Endothelial cell of umbilical vein (primary cell): ENCODE data around the gene DIPK1A. TPM values are rescaled to one million over a fixed set of nuclear protein-coding genes. Genes with fewer than 3 reads are reported as not detected.

Experiments used
- BruUV-seq: library from RNA; stranded (reverse); fragments of 400-500 nt; replicated peaks from 2 replicates; lab custom pipeline; 2021; lab: Mats Ljungman, UMichigan
- CTCF ChIA-PET: fragments of 300-600, 350-600 bp; sonication (Branson Sonifier 250); formaldehyde crosslinking; loops from one replicate; lab custom pipeline; 2021; ENCODE audit warnings: antibody characterized with exemption, inconsistent platforms; lab: Charles Lee
- POLR2A ChIA-PET: fragments of 300-600, 350-600 bp; sonication (Branson Sonifier 250); formaldehyde crosslinking; loops from one replicate; lab custom pipeline; 2021; ENCODE audit warnings: antibody characterized with exemption, inconsistent platforms; lab: Charles Lee
- DNase-seq: peaks from one replicate; pipeline ENCODE4 v3.0.0-alpha.2; 2011; ENCODE audit warnings: low read depth, low spot score
- FAIRE-seq: peaks from 2 replicates; lab custom pipeline; 2011; peaks lifted over from hg19 to GRCh38; lab: Jason Lieb, UNC
- H2AFZ ChIP-seq: 2 replicates; pipeline ENCODE4 v1.6.0; 2012; ENCODE audit warnings: low read depth, low read length, control low read depth, inconsistent platforms
- H3K27ac ChIP-seq: 2 replicates; pipeline ENCODE4 v1.5.1; 2011; ENCODE audit warnings: low read depth, mild to moderate bottlenecking, control low read depth, low read length, moderate library complexity; ENCODE audit not compliant: insufficient read depth
- H3K27me3 ChIP-seq, 2 experiments: 2 replicates each; pipeline versions ENCODE4 v1.6.0 to v1.6.1; 2011; ENCODE audit warnings: low read length in 2 of 2, mixed read lengths in 1 of 2; ENCODE audit not compliant: control insufficient read depth in 2 of 2, insufficient read depth in 2 of 2
- H3K36me3 ChIP-seq, 2 experiments: 2 replicates in 1 of 2; 3 replicates in 1 of 2; pipeline ENCODE4 v1.5.1; 2011; ENCODE audit warnings: low read length in 2 of 2, mild to moderate bottlenecking in 1 of 2, moderate library complexity in 1 of 2; ENCODE audit not compliant: control insufficient read depth in 2 of 2, insufficient read depth in 2 of 2; ENCODE audit errors: extremely low read depth in 1 of 2
- H3K4me1 ChIP-seq: 3 replicates; pipeline ENCODE4 v1.5.1; 2011; ENCODE audit warnings: mild to moderate bottlenecking, low read length; ENCODE audit not compliant: control insufficient read depth, insufficient read depth; ENCODE audit errors: extremely low read depth
- H3K4me2 ChIP-seq: 2 replicates; pipeline ENCODE4 v1.6.1; 2011; ENCODE audit warnings: low read length, control low read depth, mixed read lengths; ENCODE audit not compliant: insufficient read depth
- H3K4me3 ChIP-seq, 3 experiments: fragments of 200-600 bp in 1 of 3; sonication (generic), shearing (Covaris generic) in 1 of 3; replicated peaks in 1 of 3; 2 replicates each; pipeline ENCODE4 v1.5.1; 2011 to 2016; ENCODE audit warnings: control low read depth in 3 of 3, low read length in 3 of 3, mild to moderate bottlenecking in 2 of 3, inconsistent platforms in 1 of 3, low read depth in 1 of 3, moderate library complexity in 1 of 3; ENCODE audit not compliant: insufficient read depth in 1 of 3
- H3K79me2 ChIP-seq: 2 replicates; pipeline ENCODE4 v1.6.0; 2012; ENCODE audit warnings: low read length, inconsistent platforms; ENCODE audit not compliant: control insufficient read depth, insufficient read depth
- H3K9ac ChIP-seq: replicated peaks from 2 replicates; pipeline ENCODE3; 2011; ENCODE audit warnings: low read length, control low read depth; ENCODE audit not compliant: insufficient read depth; ENCODE audit errors: extremely low read depth
- H3K9me1 ChIP-seq: replicated peaks from 3 replicates; pipeline ENCODE4 v1.6.0; 2011; ENCODE audit warnings: mild to moderate bottlenecking, low read length; ENCODE audit not compliant: control insufficient read depth, insufficient read depth; ENCODE audit errors: extremely low read depth
- H3K9me3 ChIP-seq: replicated peaks from 2 replicates; pipeline ENCODE4 v1.5.1; 2012; ENCODE audit warnings: low read length, inconsistent platforms; ENCODE audit not compliant: control insufficient read depth, insufficient read depth
- H4K20me1 ChIP-seq: replicated peaks from 2 replicates; pipeline ENCODE3; 2011; ENCODE audit warnings: mild to moderate bottlenecking, low read length; ENCODE audit not compliant: control insufficient read depth, insufficient read depth; ENCODE audit errors: extremely low read depth
- EZH2 ChIP-seq: IDR thresholded peaks from 2 replicates; pipeline ENCODE4 v1.6.1; 2012; ENCODE audit warnings: borderline replicate concordance, low read depth, mild to moderate bottlenecking, moderate library complexity, low read length, inconsistent platforms; ENCODE audit not compliant: severe bottlenecking
- FOS ChIP-seq: IDR thresholded peaks from 2 replicates; pipeline ENCODE4 v1.6.1; 2011; ENCODE audit warnings: mild to moderate bottlenecking, low read length, moderate library complexity, borderline replicate concordance; ENCODE audit not compliant: insufficient read depth
- GATA2 ChIP-seq: IDR thresholded peaks from 2 replicates; pipeline ENCODE4 v1.7.0; 2011; ENCODE audit warnings: low read depth, mild to moderate bottlenecking, moderate library complexity, mixed read lengths, low read length; ENCODE audit not compliant: insufficient read length, insufficient read depth
- JUN ChIP-seq: IDR thresholded peaks from 2 replicates; pipeline ENCODE4 v1.6.1; 2011; ENCODE audit warnings: borderline replicate concordance, low read depth; ENCODE audit not compliant: insufficient read length, insufficient read depth
- MYC ChIP-seq: IDR thresholded peaks from one replicate; pipeline ENCODE4 v1.6.1; 2011; ENCODE audit warnings: mild to moderate bottlenecking, low read depth, low read length
- POLR2A ChIP-seq: IDR thresholded peaks from 2 replicates; pipeline ENCODE4 v1.6.1; 2012; ENCODE audit warnings: low read depth, mild to moderate bottlenecking, control low read depth, low read length
- POLR2AphosphoS5 ChIP-seq: IDR thresholded peaks from 2 replicates; pipeline ENCODE4 v1.6.1; 2012; ENCODE audit warnings: low read depth, mild to moderate bottlenecking, control low read depth, low read length, moderate library complexity; ENCODE audit not compliant: insufficient read depth
- dilution Hi-C: fragments of 300-500 bp; cut with MboI; formaldehyde crosslinking; loops from one replicate; pipeline ENCODE4 v1.15.0; 2019; ENCODE audit warnings: low sequenced_read_pairs; ENCODE audit not compliant: extremely low pct_ligation_motif_present
- intact Hi-C: fragments of 100-400 bp; cut with micrococcal nuclease; formaldehyde crosslinking; loops from one replicate; pipeline ENCODE4 v1.10.0; 2022
- polyA plus RNA-seq, 4 experiments: library from polyadenylated mRNA; depleted of rRNA in 3 of 4; stranded (reverse) in 3 of 4; unstranded in 1 of 4; fragments of >200 nt; gene quantifications; 2 replicates each; pipeline versions ENCODE4 v1.2.1 to v1.2.3, GENCODE V29; 2011 to 2012; ENCODE audit warnings: missing spikeins in 1 of 4
- total RNA-seq: library from RNA; stranded (reverse); gene quantifications from 2 replicates; pipeline ENCODE4 v1.2.3, GENCODE V29; 2021
- TF ChIP-seq, protein P1 (sequence below), 2 donors: IDR thresholded peaks; 1 replicate in 1 of 2; 2 replicates in 1 of 2; pipeline ENCODE4 v1.5.1; 2011; ENCODE audit warnings: low read length in 2 of 2, mild to moderate bottlenecking in 2 of 2, moderate library complexity in 2 of 2, control low read depth in 1 of 2, inconsistent platforms in 1 of 2, low read depth in 1 of 2; ENCODE audit not compliant: insufficient read depth in 1 of 2; ENCODE audit errors: extremely low read depth in 1 of 2
- TF ChIP-seq, protein P2 (sequence below): IDR thresholded peaks from 2 replicates; pipeline ENCODE4 v1.6.1; 2011; ENCODE audit not compliant: insufficient read depth, insufficient read length

Gene DIPK1A
- total and polyA plus RNA-seq, 2 donors (not counting 3 experiments of a cell fraction or from before 2014, with no cell fraction given), result 0.25 to 0.93 TPM

DNA sequence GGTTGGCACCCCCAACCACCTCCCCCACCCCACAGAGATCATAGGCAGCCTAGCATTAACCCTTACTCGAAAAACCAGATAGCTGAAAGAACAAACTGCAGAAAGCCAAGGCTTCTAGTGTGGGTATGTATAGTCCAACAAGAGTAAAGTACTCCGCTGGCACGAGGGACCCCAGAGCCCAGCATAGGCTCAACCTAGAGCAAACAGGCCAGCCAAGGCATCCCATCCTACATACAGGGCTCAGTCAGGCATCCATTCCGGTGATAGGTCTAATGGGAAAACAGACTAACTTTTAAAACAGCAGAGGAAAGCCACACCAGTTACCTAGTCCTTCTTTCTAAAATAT, 17.8 kb downstream of the DIPK1A start:
- intact Hi-C loops (no loop called here), dilution Hi-C loops (no loop called here)
- Histone ChIP-seq H3K79me2 (no peaks in the 10 kb centered on the region), H3K4me2 (no peak overlapping the region), H3K27ac (no peak overlapping the region), H4K20me1 (no peaks in the 10 kb centered on the region), H3K9me1 (no peaks in the 10 kb centered on the region), H3K36me3 (no peaks in the 10 kb centered on the region), H2AFZ (no peak overlapping the region), H3K9me3 (no peaks in the 10 kb centered on the region), H3K4me1 (no peaks in the 10 kb centered on the region), H3K27me3 (peaks cover 6 to 13% of the 10 kb centered on the region in 2 experiments), H3K9ac (no peak overlapping the region), H3K4me3 (no peak overlapping the region)
- no peak for FAIRE-seq
- CTCF ChIA-PET, result interaction anchor here (1.1 kb wide), 1 partner anchor 17 kb away, joined by 4 read pairs; no protein-coding TSS in a partner anchor
- BruUV-seq, result no TSS peak
- TF ChIP-seq MYC (no peak), GATA2 (no peak), FOS (no peak), JUN (no peak), POLR2A (no peak), POLR2AphosphoS5 (no peak), EZH2 (no peak)
- TF ChIP-seq, protein P1, sequence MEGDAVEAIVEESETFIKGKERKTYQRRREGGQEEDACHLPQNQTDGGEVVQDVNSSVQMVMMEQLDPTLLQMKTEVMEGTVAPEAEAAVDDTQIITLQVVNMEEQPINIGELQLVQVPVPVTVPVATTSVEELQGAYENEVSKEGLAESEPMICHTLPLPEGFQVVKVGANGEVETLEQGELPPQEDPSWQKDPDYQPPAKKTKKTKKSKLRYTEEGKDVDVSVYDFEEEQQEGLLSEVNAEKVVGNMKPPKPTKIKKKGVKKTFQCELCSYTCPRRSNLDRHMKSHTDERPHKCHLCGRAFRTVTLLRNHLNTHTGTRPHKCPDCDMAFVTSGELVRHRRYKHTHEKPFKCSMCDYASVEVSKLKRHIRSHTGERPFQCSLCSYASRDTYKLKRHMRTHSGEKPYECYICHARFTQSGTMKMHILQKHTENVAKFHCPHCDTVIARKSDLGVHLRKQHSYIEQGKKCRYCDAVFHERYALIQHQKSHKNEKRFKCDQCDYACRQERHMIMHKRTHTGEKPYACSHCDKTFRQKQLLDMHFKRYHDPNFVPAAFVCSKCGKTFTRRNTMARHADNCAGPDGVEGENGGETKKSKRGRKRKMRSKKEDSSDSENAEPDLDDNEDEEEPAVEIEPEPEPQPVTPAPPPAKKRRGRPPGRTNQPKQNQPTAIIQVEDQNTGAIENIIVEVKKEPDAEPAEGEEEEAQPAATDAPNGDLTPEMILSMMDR (IDR thresholded peaks at IDR 0.05; ENCODE audit: extremely low read depth in 1 of 2, insufficient read depth in 1 of 2, low read depth in 1 of 2, low read length in 2 of 2), result no peak
- TF ChIP-seq, protein P2, sequence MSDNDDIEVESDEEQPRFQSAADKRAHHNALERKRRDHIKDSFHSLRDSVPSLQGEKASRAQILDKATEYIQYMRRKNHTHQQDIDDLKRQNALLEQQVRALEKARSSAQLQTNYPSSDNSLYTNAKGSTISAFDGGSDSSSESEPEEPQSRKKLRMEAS, result no peak
- POLR2A ChIA-PET, result no interaction called here
- no peak for DNase-seq
